ENCODE results near the gene ELAVL2.

ELAVL2 gene

DNA sequence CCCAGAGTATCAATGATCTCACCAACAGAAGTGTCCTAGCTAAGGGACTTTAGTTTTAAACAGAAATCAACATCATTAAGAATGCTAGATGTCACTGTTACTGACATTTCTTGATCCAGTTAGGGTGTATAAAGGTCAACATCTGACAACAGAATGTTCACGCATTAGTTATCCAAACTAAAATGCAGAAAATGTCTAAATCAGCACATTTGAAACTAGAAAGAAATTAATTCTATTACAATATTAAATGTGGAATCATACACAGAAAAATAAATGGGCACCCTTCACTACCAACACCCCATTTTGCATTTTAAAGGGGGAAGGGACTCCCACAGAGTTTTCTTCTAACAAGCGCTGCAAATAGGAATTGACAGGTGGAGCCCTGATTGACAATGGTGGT, 24.5 kb downstream of the ELAVL2 start:
- Histone ChIP-seq H3K36me3 (ENCODE audit: insufficient read depth, low read length) (no peaks in the 10 kb centered on the region), H3K79me2 (ENCODE audit: insufficient read depth, low read length) (no peaks in the 10 kb centered on the region), H3K27me3 (ENCODE audit: insufficient read depth, low read length) (no peaks in the 10 kb centered on the region), H3K27ac (ENCODE audit: low read depth, low read length, poor library complexity, severe bottlenecking) (no peak overlapping the region), H4K20me1 (ENCODE audit: insufficient read depth, low read length) (no peaks in the 10 kb centered on the region), H3K4me1 (ENCODE audit: insufficient read depth, low read length, severe bottlenecking) (no peaks in the 10 kb centered on the region), H3K4me3 (ENCODE audit: low read depth, low read length, poor library complexity, severe bottlenecking) (no peak overlapping the region), H2AFZ (ENCODE audit: low read length) (no peak overlapping the region), H3K4me2 (ENCODE audit: low read length) (no peak overlapping the region), H3K9ac (ENCODE audit: low read length) (no peak overlapping the region), H3F3A (ENCODE audit: insufficient read depth, low read length) (no peaks in the 10 kb centered on the region), H3K9me2 (ENCODE audit: low read depth, low read length) (no peaks in the 10 kb centered on the region), H3K9me3 (ENCODE audit: low read length) (no peaks in the 10 kb centered on the region)
- no peak for TF ChIP-seq EZH2 (IDR thresholded peaks at IDR 0.05; ENCODE audit: borderline replicate concordance, low read length)
- TF ChIP-seq, protein P1, sequence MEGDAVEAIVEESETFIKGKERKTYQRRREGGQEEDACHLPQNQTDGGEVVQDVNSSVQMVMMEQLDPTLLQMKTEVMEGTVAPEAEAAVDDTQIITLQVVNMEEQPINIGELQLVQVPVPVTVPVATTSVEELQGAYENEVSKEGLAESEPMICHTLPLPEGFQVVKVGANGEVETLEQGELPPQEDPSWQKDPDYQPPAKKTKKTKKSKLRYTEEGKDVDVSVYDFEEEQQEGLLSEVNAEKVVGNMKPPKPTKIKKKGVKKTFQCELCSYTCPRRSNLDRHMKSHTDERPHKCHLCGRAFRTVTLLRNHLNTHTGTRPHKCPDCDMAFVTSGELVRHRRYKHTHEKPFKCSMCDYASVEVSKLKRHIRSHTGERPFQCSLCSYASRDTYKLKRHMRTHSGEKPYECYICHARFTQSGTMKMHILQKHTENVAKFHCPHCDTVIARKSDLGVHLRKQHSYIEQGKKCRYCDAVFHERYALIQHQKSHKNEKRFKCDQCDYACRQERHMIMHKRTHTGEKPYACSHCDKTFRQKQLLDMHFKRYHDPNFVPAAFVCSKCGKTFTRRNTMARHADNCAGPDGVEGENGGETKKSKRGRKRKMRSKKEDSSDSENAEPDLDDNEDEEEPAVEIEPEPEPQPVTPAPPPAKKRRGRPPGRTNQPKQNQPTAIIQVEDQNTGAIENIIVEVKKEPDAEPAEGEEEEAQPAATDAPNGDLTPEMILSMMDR (IDR thresholded peaks at IDR 0.05; ENCODE audit: low read length), result no peak

DNA sequence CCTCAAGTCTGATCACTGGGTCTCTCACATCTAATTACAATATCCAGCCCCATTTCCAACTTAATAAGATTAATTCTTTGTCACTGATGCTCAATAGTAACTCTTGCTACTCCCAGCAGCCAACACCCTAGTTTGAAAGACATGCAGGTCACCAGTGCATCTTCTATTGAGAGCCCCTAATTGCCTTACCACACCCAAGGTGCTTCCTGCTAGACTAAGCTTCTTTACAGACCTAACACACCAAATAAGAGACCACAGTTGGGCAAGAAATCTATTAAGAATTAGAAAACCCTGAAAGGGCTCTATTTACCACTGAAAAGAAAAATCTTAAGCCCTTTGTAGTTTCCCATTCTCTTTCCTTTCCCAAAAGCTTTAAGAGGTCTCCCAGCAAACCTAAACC, 26.5 kb downstream of the ELAVL2 start:
- Histone ChIP-seq H3K79me2 (ENCODE audit: insufficient read depth, low read length) (no peaks in the 10 kb centered on the region), H3K9me3 (ENCODE audit: low read length) (no peaks in the 10 kb centered on the region), H3K36me3 (ENCODE audit: insufficient read depth, low read length) (no peaks in the 10 kb centered on the region), H2AFZ (ENCODE audit: low read length) (no peak overlapping the region), H3F3A (ENCODE audit: insufficient read depth, low read length) (no peaks in the 10 kb centered on the region), H3K4me3 (ENCODE audit: low read depth, low read length, poor library complexity, severe bottlenecking) (no peak overlapping the region), H3K4me2 (ENCODE audit: low read length) (no peak overlapping the region), H3K4me1 (ENCODE audit: insufficient read depth, low read length, severe bottlenecking) (no peaks in the 10 kb centered on the region), H3K9me2 (ENCODE audit: low read depth, low read length) (no peaks in the 10 kb centered on the region), H4K20me1 (ENCODE audit: insufficient read depth, low read length) (no peaks in the 10 kb centered on the region), H3K9ac (ENCODE audit: low read length) (no peak overlapping the region), H3K27me3 (ENCODE audit: insufficient read depth, low read length) (no peaks in the 10 kb centered on the region), H3K27ac (ENCODE audit: low read depth, low read length, poor library complexity, severe bottlenecking) (no peak overlapping the region)
- TF ChIP-seq EZH2 (IDR thresholded peaks at IDR 0.05; ENCODE audit: borderline replicate concordance, low read length), result no peak
- TF ChIP-seq, protein P1 (IDR thresholded peaks at IDR 0.05; ENCODE audit: low read length), result no peak

DNA sequence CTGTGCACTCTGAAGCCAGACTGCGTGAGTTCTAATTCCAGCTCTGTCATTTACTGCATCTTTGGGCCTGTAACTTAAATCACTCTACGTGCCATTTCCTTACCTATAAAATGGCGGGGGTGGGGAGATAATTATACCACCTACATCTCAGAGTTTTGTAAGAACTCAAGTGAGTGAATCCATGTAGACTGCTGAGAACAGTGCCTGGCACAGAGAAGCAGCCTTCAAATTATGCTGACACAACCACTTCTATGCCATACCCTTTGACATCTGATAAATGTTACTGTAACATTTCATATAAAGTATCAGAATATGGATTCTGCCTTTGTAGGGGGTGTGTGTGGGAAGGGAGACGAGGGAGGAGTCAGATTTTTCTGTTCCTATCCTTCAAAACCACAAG, 27.7 kb downstream of the ELAVL2 start:
- no peaks in the 10 kb centered on the region for H3K36me3 ChIP-seq (ENCODE audit: insufficient read depth, low read length)
- H4K20me1 ChIP-seq (ENCODE audit: insufficient read depth, low read length), result no peaks in the 10 kb centered on the region
- no peak overlapping the region for H3K4me2 ChIP-seq (ENCODE audit: low read length)
- no peaks in the 10 kb centered on the region for H3K79me2 ChIP-seq (ENCODE audit: insufficient read depth, low read length)
- H3K9ac ChIP-seq (ENCODE audit: low read length), result no peak overlapping the region
- no peaks in the 10 kb centered on the region for H3K9me2 ChIP-seq (ENCODE audit: low read depth, low read length)
- H3K27me3 ChIP-seq (ENCODE audit: insufficient read depth, low read length), result no peaks in the 10 kb centered on the region
- no peaks in the 10 kb centered on the region for H3F3A ChIP-seq (ENCODE audit: insufficient read depth, low read length)
- TF ChIP-seq EZH2 (IDR thresholded peaks at IDR 0.05; ENCODE audit: borderline replicate concordance, low read length), result no peak
- TF ChIP-seq, protein P1 (IDR thresholded peaks at IDR 0.05; ENCODE audit: low read length), result no peak
- H3K4me3 ChIP-seq (ENCODE audit: low read depth, low read length, poor library complexity, severe bottlenecking), result no peak overlapping the region
- H3K9me3 ChIP-seq (ENCODE audit: low read length), result no peaks in the 10 kb centered on the region
- no peak overlapping the region for H2AFZ ChIP-seq (ENCODE audit: low read length)
- no peak overlapping the region for H3K27ac ChIP-seq (ENCODE audit: low read depth, low read length, poor library complexity, severe bottlenecking)
- no peaks in the 10 kb centered on the region for H3K4me1 ChIP-seq (ENCODE audit: insufficient read depth, low read length, severe bottlenecking)
